GM21423 (cell line): ENCODE data around the gene CABYR.
A peak's percentile ranks its signal among the peaks of the same experiment; 100 is the strongest.

ENCODE experiments used
- ATAC-seq: cut with Tn5 transposase; IDR thresholded peaks from one replicate; pipeline ENCODE4 v1.9.1; 2021; ENCODE audit warnings: mild to moderate bottlenecking, moderate library complexity; ENCODE audit not compliant: unreplicated experiment

CABYR gene, protein sequence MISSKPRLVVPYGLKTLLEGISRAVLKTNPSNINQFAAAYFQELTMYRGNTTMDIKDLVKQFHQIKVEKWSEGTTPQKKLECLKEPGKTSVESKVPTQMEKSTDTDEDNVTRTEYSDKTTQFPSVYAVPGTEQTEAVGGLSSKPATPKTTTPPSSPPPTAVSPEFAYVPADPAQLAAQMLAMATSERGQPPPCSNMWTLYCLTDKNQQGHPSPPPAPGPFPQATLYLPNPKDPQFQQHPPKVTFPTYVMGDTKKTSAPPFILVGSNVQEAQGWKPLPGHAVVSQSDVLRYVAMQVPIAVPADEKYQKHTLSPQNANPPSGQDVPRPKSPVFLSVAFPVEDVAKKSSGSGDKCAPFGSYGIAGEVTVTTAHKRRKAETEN

DNA sequence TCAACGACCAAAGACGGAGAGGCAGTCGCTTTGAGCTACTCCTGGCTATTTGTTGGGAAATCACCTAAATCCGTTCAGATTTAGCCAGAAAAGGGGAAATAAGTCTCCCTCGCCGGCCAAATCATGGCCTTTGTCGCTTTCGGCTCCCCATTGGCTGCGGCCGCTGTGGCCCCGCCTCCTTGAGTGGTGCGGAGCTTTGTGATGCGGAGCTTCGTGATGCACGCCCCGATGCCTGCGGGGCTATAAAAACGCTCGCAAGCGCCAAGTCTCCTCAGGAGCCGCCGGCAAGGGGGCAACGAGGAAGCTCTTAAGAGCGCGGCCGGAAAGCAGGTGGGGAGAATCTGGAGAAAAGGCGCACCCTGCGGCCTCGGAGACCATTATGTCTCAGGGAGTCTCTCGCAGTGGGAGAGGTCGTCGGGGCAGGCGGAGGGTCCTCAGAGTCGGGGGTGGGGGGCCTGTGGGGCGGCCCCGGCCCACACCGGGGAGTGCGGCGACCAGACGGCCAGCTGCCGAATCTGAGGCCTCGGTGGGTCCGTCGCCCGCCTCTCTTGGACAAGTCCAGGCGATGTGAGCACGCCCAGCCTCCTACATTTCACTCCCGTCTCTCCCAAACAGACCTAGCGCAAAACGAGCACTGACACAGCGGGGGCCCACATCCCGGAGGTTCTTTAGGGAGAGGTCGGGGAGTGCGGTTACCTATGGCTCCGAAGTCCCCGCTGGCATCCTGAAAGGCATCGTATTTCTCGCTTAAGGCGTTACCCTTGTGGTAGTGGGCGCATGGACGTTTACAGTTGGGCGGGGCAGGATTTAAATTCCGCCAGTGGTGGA lies at the start of gene CABYR:
TSS of gene CABYR (plus strand) at position 274 of the 828 bp plus-strand sequence. CDS start 4,053 bp downstream, outside the sequence.
- ATAC-seq, result peak; percentile 90

DNA sequence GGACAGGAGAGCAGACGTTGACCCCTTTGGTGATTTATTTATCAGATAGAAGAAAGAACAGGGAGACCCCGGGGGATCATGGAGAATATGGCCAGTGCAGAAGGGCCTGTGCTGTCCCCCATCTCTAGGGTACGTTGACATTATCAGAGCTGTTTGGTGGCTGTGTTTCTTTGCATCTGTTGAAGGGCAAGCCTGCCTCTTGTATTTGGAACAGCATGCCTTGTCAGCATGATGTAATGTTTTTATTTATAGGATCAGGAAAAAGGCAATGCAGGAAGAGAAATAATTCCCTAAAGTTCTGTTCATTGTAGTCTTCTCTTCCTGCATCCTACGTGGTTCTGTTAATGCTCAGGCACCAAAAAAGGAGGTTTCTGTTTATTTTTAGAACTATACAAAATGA lies 49.8 kb upstream of the CABYR start:
- ATAC-seq, result no peak

DNA sequence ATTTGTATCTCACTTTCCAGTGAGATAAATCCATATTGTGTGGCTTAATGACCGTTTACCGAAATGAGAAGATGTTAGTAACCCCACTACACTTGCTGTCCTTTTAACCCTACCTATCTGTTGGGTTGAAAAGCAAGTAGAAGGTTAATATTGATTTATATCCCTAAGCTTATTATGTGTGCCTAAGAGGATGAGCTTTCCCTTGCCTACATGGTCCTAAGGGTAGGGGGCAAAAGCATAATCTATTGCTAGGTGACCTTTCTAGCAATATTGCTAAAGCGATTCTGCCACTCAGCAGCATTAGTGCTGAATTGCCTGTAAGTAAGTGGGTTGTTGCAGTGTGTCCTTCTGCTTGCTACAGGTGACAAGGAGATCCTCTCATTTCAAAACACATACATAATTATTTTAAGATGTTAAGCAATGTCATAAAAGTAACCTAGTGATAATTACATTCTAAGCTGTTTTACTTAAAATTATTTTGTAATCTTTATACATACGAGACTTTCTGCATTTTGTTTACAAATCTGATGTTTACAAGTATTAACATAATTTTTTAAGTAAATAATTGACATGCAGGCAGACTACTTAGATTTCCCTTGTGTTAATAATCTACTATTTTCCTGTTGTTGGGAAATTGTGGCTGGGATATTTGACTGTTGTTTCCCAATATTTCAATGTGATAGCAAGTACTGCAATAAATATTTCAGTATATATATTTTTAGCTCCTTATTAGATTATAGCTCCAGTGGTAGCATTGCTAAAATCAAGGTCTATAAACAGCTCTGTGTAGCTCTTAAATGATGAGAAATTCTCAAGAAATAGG lies 49.1 kb upstream of the CABYR start:
- no peak for ATAC-seq

DNA sequence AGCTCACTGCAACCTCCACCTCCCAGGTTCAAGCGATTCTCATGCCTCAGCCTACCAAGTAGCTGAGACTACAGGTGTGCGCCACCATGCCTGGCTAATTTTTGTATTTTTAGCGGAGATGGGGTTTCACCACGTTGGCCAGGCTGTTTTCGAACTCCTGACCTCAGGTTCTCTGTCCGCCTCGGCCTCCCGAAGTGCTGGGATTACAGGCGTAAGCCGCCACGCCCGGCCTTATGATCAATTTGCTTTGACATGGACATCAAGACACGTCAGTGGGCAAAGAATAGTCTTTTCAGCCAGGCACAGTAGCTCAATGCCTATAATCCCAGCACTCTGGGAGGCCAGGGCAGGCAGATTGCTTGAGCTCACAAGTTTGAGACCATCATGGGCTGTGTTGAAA lies 48.0 kb upstream of the CABYR start:
- ATAC-seq, result no peak

DNA sequence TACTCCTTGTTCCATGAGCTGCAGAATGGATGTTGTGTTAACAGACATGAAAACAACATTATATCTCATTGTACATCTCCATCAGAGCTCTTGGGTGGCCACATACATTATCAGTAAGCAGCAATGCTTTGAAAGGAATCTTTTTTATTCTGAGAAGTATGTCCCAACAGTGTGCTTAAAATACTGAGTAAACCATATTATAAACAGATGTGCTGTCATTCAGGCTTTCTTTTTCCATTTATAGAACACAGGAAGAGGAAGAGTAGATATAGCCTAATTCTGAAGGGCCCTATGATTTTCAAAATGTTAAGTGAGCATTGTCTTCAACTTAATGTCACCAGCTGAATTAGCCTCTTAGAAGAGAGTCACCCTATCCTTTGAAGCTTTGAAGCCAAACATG lies 44.3 kb upstream of the CABYR start:
- no peak for ATAC-seq

DNA sequence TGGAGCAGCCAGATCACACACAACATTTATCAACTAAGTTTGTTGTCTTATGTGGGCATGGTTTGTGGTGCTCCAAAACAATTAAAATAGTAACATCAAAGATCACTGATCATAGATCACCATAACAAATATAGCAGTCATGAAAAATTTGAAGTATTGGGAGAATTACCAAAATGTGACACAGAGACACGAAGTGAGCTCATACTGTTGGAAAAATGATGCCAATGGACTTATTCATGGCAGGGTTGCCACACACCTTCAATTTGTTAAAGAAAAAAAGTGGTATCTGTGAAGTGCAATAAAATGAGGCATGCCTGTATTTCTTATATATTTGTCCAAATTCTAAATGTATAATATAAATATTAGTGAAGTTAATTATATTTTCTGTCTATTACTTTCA lies 42.9 kb upstream of the CABYR start:
- ATAC-seq, result no peak

DNA sequence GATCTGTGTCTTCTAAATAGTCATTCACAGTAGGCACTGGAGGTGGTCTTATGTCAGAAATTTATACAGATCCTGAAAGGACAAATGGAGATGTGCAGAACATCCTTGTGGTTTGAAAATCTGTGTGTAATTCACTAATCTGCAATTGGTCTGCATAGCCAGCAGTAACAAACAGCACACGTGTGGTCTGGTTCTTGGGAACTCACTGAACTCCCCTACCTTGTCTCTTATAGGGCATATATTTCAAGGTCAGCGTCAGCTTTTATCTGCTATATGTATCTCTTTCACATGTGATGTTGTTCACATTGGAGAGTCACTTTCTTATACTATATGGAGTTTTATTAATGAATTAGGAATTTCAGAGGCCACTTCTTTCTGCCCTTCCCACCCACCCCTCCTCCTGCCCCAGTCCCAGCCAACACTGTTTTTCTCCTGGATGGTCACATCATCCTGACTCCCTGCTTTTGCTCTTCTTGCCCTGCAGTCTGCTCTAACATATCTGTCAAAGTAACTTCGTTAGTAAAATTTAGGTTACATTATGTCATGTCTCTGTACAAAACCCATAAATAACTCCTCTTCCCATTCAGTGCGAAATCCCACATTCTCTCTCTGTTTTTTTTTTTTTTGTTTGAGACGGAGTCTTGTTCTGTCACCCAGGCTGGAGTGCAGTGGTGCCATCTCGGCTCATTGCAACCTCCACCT lies 35.4 kb upstream of the CABYR start:
- no peak for ATAC-seq

DNA sequence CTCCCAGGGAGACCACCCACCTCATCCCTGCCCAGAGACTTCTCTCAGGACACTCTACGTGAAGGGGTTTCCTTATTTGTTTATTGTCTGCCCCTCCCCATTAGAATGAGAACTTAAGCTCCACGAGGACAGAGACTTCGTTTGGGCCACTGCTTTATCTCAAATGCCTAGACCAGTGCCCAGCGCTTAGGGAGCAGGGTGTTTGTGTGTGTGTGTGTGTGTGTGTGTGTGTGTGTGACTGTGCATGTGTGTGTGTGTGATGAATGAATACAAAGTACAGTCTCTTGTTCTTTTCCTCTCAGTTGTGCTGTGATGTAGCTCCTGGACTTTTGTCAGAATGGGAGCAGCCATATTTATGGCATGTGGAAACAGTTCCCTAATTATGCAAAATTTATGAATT lies 34.4 kb upstream of the CABYR start:
- ATAC-seq, result no peak

DNA sequence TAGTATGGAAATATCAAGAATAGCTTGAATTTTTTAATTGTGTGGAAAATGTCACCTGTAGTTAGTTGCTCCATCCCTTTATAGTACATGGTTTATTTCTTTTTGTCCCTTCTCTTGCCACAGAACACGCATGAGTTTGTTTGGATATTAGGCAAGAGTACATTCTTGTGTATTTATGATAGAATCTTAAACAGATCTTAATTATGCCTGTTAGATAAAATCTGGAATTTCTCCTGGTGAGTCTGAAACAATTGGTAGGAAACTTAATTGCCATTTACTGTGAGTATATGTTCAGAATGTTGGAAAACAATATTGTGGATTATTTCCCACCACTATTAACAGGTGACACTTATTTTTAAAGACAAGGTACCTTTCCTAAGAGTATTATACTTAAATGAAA lies 30.2 kb upstream of the CABYR start:
- no peak for ATAC-seq

DNA sequence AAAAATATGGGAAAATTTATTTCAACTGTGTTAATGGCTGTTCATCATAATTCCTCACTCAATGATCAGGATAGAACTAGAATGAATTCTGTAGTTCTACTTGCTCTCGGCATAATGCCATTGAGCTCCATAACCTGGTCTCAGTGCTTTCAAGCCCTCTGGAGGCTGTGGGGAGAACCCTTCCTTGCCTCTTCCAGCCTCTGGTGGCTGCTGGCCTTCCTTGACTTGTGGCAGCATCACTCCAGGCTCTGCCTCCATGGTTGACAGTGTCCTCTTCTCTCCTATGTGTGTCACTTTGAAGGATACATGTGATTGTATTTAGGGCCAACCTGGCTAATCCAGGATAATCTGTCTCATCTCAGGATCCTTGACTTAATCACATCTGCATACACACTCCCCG lies 26.9 kb upstream of the CABYR start:
- no peak for ATAC-seq

DNA sequence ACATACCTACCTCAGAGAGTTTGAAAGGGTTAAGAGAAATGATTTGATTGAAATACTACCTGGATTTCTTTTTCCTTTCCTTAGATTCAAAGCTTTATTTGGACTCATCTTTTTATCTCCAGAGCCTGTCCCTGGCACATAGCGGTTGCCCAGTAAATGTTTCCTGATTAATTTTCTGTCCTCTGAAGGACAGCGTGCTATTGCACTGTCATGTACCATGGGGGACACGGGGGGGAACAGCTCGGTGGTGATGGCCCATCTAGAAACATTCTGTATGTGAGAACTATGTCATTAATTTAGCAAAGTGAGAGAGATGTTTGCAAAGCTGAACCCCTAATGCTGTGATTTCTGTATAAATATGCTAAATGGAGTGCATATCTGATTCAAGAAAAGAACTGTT lies 26.4 kb upstream of the CABYR start:
- ATAC-seq, result no peak

DNA sequence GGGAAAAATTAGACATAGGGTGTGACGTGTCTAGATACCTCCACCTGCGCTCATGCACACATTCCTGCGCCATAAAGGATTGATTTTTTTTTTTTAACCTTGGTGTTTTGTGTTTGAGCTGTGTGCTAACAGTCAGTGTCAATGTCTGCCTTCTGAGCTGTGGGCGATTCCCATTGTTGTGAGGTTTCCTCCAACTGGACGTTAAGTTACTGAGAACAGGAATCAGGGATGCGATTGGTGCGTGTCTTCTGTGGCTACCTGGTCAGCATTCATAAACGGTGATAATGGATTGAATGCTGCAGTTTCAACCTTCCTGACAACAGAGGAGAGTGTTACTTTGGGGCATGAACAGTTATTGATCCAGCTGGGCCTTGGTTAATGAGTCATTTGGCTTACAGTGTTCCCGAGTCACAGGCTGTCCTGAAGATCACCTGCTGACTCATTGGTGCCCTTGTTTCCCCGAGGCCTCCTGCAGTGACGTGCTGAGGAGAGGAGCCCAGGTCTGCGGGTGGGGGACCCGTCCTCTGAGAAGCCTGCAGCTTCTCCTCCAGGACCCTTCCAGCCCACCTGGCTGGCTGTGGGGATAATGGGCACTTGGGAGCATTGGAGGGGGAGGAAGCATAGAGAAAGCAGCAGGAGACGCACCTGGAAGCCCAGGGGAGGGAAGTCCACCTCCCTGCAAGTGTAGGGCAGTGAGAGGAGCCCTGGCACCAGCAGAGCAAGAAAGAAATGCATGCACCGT lies 25.8 kb upstream of the CABYR start:
- ATAC-seq, result no peak

DNA sequence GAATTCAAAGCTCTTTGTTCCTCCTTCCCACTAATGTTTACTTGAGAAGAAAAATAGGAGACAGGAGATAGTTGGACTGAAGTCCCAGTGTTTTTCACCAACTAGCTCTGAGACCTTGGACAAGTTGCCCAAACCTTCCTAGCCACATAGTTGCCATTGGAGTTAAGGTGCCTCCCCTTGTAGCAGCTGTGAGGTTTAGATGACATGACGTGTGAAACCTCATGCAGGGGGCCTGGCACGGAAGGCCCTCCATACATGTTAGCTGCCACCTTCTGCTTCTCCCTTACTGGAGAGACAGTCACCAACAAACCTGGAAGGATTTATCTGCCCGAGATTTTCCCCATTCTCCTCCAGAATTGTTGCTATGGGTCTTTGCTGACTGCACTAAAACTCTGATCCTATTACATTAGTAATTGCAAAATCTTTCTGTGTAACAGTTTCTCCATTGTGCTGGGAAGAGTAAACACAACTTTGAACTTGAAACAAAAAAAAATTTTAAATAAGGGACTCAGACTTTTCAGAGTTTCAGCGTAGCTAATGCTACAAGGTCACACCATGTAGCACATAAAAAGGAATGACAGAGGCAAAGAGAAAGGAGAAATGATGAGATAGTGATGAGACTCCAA lies 23.8 kb upstream of the CABYR start:
- ATAC-seq, result no peak

DNA sequence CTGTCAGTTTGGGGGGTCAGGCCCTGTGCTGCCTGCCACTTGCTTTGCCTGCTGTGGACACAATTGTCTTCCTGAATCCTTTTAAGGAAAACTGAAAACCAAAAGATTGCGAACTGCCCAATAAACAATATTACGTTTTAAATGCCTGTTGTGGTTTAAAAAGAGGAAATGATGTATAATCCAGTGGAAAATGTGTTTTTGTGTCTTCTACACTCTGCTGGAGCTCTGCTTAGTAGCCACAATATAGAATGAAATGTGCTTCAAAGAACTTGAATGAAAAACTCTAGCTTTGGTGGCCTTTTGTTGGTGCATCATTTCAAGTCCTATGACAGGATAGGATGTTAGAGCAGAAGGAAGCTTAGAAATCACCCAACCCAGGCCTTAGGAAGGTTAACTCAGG lies 23.2 kb upstream of the CABYR start:
- no peak for ATAC-seq

DNA sequence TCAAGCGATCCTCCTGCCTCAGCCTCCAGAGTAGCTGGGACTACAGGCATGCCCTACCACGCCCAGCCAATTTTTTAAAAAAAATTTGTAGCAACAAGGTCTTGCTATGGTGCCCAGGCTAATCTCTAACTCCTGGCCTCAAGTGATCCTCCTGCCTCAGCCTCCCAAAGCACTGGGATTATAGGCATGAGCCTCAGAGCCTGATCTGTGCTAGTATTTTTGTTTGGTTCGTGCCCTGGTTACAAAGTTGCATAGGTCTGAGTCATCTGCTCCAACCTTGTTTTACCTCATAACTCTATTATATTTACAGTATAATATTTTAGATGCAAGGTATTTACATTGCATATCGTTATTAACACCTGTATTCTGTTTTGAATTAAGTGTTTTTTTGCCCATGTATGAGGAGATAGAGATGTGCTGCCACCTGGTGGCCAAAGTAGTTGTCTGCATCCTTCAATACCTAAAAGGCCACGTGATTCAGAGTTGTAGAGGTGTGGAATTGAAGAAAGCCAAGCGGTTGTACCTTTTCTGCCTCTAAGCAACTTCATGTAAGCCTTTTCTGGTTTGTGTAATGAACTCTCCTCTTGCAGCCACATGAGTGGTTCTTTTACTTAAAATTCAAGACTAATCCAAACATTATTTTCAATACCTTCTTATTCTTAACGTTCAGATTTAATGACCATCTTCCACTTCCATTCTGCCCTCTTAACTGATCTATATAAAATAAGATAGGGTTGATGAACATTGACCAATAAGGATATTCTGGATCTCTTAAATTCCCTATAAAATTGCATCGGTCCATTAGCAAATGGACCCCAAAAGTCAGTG lies 19.9 kb upstream of the CABYR start:
- peak; percentile 63 for ATAC-seq

DNA sequence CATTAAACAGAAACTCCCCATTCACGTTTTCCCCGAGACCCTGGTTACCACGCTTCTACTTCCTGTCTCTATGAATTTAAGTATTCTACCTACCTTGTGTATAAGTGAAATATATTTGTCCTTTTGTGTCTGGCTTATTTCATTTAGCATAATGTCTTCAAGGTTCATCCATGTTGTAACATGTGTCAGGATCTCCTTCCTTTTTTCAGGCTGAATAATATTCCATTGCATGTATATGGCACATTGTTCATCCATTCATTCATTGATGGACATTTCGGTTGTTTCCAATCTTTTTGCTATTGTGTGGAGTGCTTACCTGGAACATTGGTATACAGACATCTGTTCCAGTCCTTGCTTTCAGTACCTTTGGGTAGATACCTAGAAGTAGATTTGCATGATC lies 18.2 kb upstream of the CABYR start:
- ATAC-seq, result no peak

DNA sequence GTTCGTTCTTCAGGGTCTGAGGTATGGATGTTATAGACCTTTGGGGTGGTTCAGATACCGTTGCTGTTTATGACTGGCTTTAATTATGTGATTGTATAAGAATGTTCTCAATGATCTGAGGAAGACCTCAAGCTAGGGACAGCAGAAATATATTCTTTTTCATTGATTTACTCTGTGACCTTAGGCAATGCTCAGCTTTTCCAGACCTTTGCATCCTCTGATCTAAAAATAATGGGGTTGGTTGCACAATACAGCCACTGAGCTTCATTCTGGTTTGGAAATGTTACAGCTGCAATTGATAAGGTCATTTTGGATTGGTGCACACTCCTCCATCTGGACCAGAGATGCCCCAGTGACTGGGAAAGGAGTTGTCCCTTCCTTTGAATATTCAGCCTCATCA lies 17.2 kb upstream of the CABYR start:
- ATAC-seq, result no peak

DNA sequence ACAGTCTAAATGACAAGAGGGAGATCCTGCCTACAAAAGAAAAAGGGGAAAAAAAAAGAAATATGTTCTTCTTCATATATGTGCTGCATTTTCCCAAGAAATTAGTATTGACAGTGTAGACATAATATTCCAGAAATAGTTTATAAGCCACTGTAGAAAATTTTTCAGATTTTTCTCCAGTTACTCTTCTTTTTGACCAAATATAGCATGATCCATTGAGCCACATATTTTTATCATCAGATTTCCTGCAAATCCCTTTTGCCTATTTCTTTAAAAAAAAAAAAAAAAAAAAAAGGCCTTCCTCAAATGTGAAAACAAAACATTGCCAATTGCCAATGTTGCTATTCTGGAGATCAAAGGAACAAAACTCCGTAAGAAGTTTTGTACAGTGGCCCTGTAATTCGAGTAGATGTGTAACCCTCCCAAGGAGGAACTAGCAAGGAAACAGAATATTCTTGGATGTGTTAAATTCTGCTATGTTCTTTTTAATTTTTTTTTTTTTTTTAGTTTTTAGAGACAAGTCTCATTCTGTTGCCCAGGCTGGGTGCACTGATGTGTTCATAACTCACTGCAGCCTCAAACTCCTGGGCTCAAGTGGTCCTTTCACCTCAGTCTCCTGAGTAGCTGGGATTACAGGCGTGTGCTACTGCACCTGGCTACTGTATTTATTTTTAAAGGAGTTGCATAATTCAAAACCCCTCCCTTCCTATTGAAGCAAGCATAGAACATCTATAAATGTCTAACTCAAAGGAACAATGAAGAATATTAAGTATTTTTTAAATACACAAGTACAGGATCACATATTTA lies 12.5 kb upstream of the CABYR start:
- no peak for ATAC-seq
